Measurements from ENCODE around the gene SYS1.
A peak's percentile ranks its signal among the peaks of the same experiment; 100 is the strongest.

The SYS1 gene

DNA sequence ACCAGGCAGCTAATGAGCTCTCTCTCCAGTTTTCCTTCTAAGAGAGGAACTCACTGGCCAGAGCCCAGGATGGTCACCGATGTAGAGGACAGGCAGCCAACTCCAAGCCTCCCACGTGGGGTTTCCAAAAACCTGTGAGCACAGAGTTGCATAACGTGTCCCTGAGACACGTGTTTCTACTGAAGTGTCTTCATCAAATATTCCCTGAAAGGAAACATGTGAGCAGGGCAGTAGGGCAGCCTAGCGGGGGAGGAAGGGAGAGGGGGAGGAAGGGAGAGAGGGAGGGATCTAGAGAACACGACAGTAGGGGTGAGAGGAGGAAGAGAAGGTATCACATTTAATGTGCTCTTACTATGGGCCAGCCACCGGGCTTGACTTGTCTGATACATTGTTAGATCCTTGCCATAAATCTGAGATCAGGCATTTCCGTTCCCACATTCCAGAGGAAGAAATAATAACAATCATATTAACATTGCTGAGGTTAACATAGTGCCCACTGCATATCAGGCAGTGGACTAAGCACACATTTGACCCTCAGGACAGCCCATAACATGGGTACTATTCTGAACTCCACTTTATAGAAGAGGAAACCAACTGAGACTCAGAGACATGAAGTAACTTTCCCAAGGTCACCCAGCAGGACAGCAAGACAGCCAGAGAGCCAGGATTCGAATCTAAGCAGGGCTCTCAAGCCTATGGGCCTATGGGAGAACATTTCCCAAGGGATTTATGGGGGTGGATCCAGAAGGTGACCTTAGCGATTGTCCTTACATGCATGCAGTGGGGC lies 4.5 kb upstream of the SYS1 start:
- Mint-ChIP-seq H3K27ac (peak overlapping the region; percentile 28), H3K9me3 (no peaks in the 10 kb centered on the region), H3K4me3 (no peak overlapping the region), H3K4me1 (ENCODE audit: low read depth) (peaks cover 52% of the 10 kb centered on the region), H3K36me3 (ENCODE audit: low read depth) (no peaks in the 10 kb centered on the region), H3K27me3 (ENCODE audit: low read depth) (peaks cover 2% of the 10 kb centered on the region)
- DNase-seq (ENCODE audit: low spot score): no peak

DNA sequence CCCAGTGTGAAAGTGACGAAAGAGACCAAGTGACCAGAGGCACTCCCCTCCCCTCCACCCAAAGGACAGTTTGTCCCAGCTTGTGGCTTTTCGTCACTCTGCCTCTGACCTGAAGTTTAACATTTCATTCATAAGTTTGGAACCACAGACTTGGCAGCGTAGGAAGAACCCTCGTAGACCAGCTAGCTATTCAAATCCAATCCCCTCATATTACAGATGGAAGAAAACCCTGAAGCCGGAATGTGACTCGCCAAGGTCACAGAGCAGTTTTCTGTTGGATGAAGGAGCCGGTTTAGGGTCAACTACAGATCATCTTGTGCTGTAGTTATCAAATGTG lies 3.9 kb upstream of the SYS1 start:
- H3K36me3 Mint-ChIP-seq (ENCODE audit: low read depth): no peaks in the 10 kb centered on the region
- no peaks in the 10 kb centered on the region for H3K9me3 Mint-ChIP-seq
- H3K4me3 Mint-ChIP-seq: no peak overlapping the region
- peaks cover 2% of the 10 kb centered on the region for H3K27me3 Mint-ChIP-seq (ENCODE audit: low read depth)
- peaks cover 51% of the 10 kb centered on the region for H3K4me1 Mint-ChIP-seq (ENCODE audit: low read depth)
- H3K27ac Mint-ChIP-seq: no peak overlapping the region
- no peak for DNase-seq (ENCODE audit: low spot score)

DNA sequence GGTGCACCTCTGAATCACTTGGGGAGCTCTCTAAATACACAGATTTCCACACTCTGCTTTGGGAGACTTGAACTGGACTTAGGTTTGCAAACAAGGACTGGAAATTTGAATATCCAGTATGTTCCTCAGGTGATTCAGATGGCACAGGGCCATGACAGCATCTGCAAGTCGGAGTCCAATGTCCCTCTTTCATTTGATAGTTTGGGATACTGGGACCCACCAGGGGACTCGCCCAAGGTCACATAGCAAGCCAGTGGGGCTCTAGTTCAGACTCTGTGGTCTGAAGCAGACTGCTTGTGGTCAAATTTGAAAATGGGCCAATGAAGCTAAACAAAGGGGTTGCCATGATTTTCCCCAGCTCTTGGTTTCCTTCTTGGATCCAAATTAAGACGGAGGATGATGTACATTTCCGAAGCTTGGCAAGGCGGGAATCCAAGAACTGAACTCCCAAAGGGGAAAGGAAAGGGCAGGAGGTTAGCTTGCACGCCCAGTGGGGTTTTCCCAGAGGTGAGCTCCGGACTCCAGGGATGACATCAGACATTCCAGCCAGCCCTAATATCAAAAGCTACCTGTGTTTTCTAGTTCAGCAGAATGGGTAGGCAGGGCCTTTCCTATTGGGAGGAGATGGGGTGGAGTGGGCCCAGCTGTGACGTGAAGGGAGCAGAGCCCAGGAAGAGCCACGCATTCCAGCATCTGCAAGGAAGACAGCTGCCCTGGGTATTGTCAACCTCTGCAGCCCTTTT lies 3.4 kb upstream of the SYS1 start:
- Mint-ChIP-seq H3K4me3 (no peak overlapping the region), H3K4me1 (ENCODE audit: low read depth) (peaks cover 48% of the 10 kb centered on the region), H3K27ac (no peak overlapping the region), H3K9me3 (no peaks in the 10 kb centered on the region), H3K27me3 (ENCODE audit: low read depth) (peaks cover 2% of the 10 kb centered on the region), H3K36me3 (ENCODE audit: low read depth) (no peaks in the 10 kb centered on the region)
- no peak for DNase-seq (ENCODE audit: low spot score)

- no peaks in the 10 kb centered on the region for H3K9me3 Mint-ChIP-seq
- no peak overlapping the region for H3K4me3 Mint-ChIP-seq
- H3K27me3 Mint-ChIP-seq (ENCODE audit: low read depth): peaks cover 2% of the 10 kb centered on the region
- no peak for DNase-seq (ENCODE audit: low spot score)
- H3K36me3 Mint-ChIP-seq (ENCODE audit: low read depth): peaks cover 8% of the 10 kb centered on the region
- H3K27ac Mint-ChIP-seq: no peak overlapping the region
- peaks cover 40% of the 10 kb centered on the region for H3K4me1 Mint-ChIP-seq (ENCODE audit: low read depth)
Measured at GRCh38 chr20:45361793-45362192, 1.2 kb upstream of the SYS1 start.

DNA sequence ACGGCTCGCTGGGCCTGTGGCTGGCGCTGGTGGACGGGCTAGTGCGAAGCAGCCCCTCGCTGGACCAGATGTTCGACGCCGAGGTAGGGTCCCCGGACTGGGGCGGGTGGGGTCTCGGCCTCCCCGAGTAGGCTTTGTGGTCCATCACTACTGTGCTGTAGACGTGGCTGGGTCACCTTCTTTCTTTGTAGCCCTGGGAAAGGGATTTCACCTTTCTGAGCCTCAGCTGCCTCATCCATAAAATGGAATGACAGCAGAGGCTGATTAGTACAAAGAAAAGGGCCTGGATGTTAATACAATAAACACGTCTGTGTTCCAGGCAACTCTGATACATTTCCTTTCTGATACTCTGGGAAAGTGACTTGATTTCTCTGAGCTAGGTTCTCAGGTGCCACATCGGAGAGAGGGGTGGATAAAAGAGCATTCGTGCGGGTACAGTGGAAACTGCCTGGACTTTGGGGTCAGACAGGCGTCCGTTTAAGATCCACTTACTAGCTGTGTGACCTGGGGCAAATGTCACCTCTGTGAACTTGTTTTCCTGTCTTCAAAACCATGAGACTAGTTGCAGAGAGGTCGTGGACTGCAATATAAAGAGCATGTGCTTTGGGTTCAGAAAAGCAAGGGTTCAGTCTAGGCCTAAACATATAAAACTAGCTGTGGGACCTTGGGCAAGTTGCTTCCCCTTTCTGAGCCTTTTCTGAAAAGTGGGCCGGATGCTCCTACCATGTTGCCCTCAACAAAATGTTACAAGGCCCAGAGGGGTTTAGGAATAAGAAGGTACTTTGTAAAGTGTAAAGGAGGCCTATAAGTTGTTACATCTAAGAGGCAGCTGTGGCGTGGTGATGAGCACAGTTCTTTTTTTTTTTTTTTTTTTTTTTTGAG lies 896 bp downstream of the SYS1 start:
- peak overlapping the region; percentile 97 for H3K4me3 Mint-ChIP-seq
- H3K27ac Mint-ChIP-seq: peak overlapping the region; percentile 97
- H3K36me3 Mint-ChIP-seq (ENCODE audit: low read depth): peaks cover 26% of the 10 kb centered on the region
- peaks cover 35% of the 10 kb centered on the region for H3K4me1 Mint-ChIP-seq (ENCODE audit: low read depth)
- DNase-seq (ENCODE audit: low spot score): no peak
- H3K9me3 Mint-ChIP-seq: no peaks in the 10 kb centered on the region
- peaks cover 2% of the 10 kb centered on the region for H3K27me3 Mint-ChIP-seq (ENCODE audit: low read depth)

DNA sequence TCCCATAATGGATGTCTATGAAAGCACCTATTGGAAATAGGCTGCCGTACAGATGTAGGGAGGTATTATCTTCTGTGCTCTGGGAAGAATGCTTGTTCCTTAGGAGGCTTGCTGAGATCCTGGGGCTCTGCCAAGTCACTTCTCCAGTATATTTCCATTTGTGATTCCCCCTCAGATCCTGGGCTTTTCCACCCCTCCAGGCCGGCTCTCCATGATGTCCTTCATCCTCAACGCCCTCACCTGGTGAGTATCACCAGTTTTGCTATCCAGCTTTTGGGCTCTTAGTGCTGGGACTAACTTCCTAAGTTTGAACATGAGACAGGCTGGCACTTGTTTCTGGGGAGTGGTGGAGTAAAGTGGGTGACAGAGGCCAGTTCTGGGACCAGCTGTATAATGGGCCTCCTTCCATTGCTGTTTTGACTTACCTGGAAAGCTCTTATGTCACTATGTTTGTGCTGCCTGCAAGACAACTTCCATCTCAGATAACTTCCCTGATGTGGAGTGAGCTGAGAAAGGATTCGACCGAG lies 2.6 kb downstream of the SYS1 start:
- peaks cover 35% of the 10 kb centered on the region for H3K4me1 Mint-ChIP-seq (ENCODE audit: low read depth)
- DNase-seq (ENCODE audit: low spot score): no peak
- H3K4me3 Mint-ChIP-seq: no peak overlapping the region
- H3K27me3 Mint-ChIP-seq (ENCODE audit: low read depth): peaks cover 2% of the 10 kb centered on the region
- H3K36me3 Mint-ChIP-seq (ENCODE audit: low read depth): peaks cover 30% of the 10 kb centered on the region
- no peaks in the 10 kb centered on the region for H3K9me3 Mint-ChIP-seq
- no peak overlapping the region for H3K27ac Mint-ChIP-seq

DNA sequence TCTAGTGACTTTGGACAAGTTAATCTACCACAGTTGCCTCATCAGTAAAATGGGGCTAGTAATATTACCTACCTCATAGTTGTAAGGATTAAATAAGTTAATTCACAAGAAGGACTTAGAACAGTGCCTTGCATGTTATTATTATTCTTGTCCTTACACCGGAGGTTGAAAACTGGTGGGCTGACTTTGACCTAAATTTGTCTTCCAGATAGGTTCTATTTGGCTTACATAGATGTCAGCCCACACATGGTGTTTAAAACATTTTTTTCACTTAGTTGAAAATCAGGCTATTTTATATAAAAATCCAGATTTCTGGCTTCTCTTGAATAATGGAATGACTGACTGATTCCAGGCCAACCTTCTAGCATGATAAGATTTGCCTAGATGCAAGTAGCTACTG lies 3.2 kb downstream of the SYS1 start:
- peaks cover 35% of the 10 kb centered on the region for H3K4me1 Mint-ChIP-seq (ENCODE audit: low read depth)
- no peaks in the 10 kb centered on the region for H3K9me3 Mint-ChIP-seq
- peaks cover 30% of the 10 kb centered on the region for H3K36me3 Mint-ChIP-seq (ENCODE audit: low read depth)
- H3K4me3 Mint-ChIP-seq: no peak overlapping the region
- peaks cover 2% of the 10 kb centered on the region for H3K27me3 Mint-ChIP-seq (ENCODE audit: low read depth)
- no peak for DNase-seq (ENCODE audit: low spot score)
- no peak overlapping the region for H3K27ac Mint-ChIP-seq

DNA sequence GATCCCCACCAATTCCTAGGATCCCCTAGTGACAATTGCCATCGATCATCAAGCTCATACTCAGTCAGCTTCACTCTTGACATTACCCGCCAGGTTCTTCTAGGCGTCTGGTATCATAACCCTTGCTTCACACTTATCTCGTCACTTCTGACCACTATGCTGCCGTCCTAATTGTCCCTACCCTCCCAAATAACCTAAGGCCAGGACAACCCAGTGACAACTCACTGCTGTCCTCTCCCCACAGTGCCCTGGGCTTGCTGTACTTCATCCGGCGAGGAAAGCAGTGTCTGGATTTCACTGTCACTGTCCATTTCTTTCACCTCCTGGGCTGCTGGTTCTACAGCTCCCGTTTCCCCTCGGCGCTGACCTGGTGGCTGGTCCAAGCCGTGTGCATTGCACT lies 3.7 kb downstream of the SYS1 start:
- H3K27ac Mint-ChIP-seq: no peak overlapping the region
- H3K4me1 Mint-ChIP-seq (ENCODE audit: low read depth): peaks cover 35% of the 10 kb centered on the region
- no peaks in the 10 kb centered on the region for H3K9me3 Mint-ChIP-seq
- no peak for DNase-seq (ENCODE audit: low spot score)
- no peak overlapping the region for H3K4me3 Mint-ChIP-seq
- H3K27me3 Mint-ChIP-seq (ENCODE audit: low read depth): peaks cover 2% of the 10 kb centered on the region
- H3K36me3 Mint-ChIP-seq (ENCODE audit: low read depth): peaks cover 30% of the 10 kb centered on the region

DNA sequence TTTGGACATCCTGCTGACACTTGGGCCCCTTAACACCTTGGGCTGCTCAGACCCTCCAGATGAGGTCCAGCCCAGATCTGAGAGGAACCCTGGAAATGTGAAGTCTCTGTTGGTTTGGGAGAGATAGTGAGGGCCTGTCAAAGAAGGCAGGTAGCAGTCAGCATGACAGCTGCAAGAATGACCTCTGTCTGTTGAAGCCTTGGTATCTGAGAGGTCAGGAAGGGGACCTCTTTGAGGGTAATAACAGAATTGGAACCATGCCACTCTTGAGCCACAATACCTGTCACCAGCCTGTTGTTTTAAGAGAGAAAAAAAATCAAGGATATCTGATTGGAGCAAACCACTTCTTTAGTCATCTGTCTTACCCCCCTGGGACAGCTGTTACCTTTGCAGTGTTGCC lies 4.2 kb downstream of the SYS1 start:
- peaks cover 33% of the 10 kb centered on the region for H3K4me1 Mint-ChIP-seq (ENCODE audit: low read depth)
- H3K27me3 Mint-ChIP-seq (ENCODE audit: low read depth): peaks cover 2% of the 10 kb centered on the region
- H3K9me3 Mint-ChIP-seq: no peaks in the 10 kb centered on the region
- no peak for DNase-seq (ENCODE audit: low spot score)
- no peak overlapping the region for H3K27ac Mint-ChIP-seq
- peaks cover 30% of the 10 kb centered on the region for H3K36me3 Mint-ChIP-seq (ENCODE audit: low read depth)
- no peak overlapping the region for H3K4me3 Mint-ChIP-seq

GRCh38 chr20:45368221-45368980 lies 5.4 kb downstream of the SYS1 start:
- DNase-seq (ENCODE audit: low spot score): peak; percentile 31
- H3K4me3 Mint-ChIP-seq: peak overlapping the region; percentile 72

DNA sequence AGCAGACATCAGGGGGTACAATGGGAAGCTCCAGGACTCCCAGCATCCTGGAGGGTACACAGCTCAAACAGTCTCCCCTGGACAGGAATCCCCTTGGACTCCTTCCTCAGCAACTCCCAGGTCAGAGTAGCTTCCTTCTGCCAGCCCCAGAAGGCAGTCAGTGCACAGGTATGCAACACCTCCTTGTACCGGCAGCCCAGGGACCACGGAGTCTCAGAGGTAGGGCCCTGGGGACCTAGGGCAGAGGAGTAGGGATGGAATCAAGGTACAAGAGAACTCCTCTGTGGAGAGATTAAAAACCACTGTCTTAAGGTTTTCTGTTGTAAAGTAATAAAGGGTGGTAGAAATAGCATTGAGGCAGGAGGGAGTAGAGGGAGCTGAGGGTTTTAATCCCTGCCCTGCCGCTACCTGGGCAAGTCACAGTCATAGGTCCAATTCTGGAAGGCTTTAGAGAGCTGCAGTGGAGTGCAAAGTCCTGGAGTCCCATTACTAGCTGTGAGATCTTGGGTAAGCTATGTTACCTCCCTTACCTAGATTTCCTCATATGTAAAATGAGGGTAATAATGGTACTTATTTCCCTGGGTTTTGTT lies 7.7 kb downstream of the SYS1 start:
- no peak overlapping the region for H3K27ac Mint-ChIP-seq
- H3K27me3 Mint-ChIP-seq (ENCODE audit: low read depth): no peaks in the 10 kb centered on the region
- no peak overlapping the region for H3K4me3 Mint-ChIP-seq
- H3K36me3 Mint-ChIP-seq (ENCODE audit: low read depth): peaks cover 25% of the 10 kb centered on the region
- H3K4me1 Mint-ChIP-seq (ENCODE audit: low read depth): peaks cover 28% of the 10 kb centered on the region
- no peaks in the 10 kb centered on the region for H3K9me3 Mint-ChIP-seq
- DNase-seq (ENCODE audit: low spot score): no peak

More at GRCh38 chr20:45368221-45368980, 5.4 kb downstream of the SYS1 start:
- Mint-ChIP-seq H3K27ac (peak overlapping the region; percentile 43), H3K4me1 (ENCODE audit: low read depth) (peaks cover 39% of the 10 kb centered on the region), H3K36me3 (ENCODE audit: low read depth) (peaks cover 30% of the 10 kb centered on the region), H3K27me3 (ENCODE audit: low read depth) (no peaks in the 10 kb centered on the region), H3K9me3 (no peaks in the 10 kb centered on the region)

- Mint-ChIP-seq H3K4me1 (ENCODE audit: low read depth) (peaks cover 26% of the 10 kb centered on the region), H3K27ac (peak overlapping the region; percentile 22), H3K4me3 (peak overlapping the region; percentile 39), H3K9me3 (no peaks in the 10 kb centered on the region), H3K27me3 (ENCODE audit: low read depth) (no peaks in the 10 kb centered on the region), H3K36me3 (ENCODE audit: low read depth) (peaks cover 18% of the 10 kb centered on the region)
- DNase-seq (ENCODE audit: low spot score): no peak
Measured at GRCh38 chr20:45372241-45372640, 9.3 kb downstream of the SYS1 start.

Measured in T-helper 2 cell treated with Interferon-gamma antibody and Interleukin-4, amounts not matched to agents 5 μg/mL and 100 μg/mL, for 36 hours (primary cell).